ENCODE results near the gene SMPD1. TPM values are rescaled to one million over a fixed set of nuclear protein-coding genes. Genes with fewer than 3 reads are reported as not detected.

The SMPD1 gene
- total RNA-seq, 4 donors from 2014 or later: 26.6 to 37.8 (median 33.5) TPM

- H3K27ac ChIP-seq: peak overlapping the region; percentile 3 to 66 (median 32)
- H3K9me3 ChIP-seq: no peaks in the 10 kb centered on the region
- no peaks in the 10 kb centered on the region for H3K36me3 ChIP-seq
- WGBS, 2 donors (ENCODE audit: low coverage in 1 of 2): 10 to 13% methylated on average over 8 to 9 of the region's 9 CpGs
- TF ChIP-seq CTCF (IDR thresholded peaks at IDR 0.05) (no peak), POLR2AphosphoS5 (IDR thresholded peaks at IDR 0.05) (peak; percentile 61), EP300 (IDR thresholded peaks at IDR 0.05) (no peak), POLR2A (IDR thresholded peaks at IDR 0.05) (no peak)
- peaks cover 0 to 33% (median 8%) of the 10 kb centered on the region in 3 donors for H3K4me1 ChIP-seq
- peak; percentile 84 for ATAC-seq
- H3K27me3 ChIP-seq: no peaks in the 10 kb centered on the region
- no peak overlapping the region for H3K4me3 ChIP-seq
These were observed 33.1 kb upstream of the SMPD1 start for GRCh38 chr11:6357222-6357621.

GRCh38 chr11:6360183-6360582 lies 30.1 kb upstream of the SMPD1 start:
- no peaks in the 10 kb centered on the region for H3K36me3 ChIP-seq
- no peaks in the 10 kb centered on the region for H3K27me3 ChIP-seq
- H3K27ac ChIP-seq: no peak overlapping the region
- H3K4me3 ChIP-seq: no peak overlapping the region
- WGBS, 2 donors (ENCODE audit: low coverage in 1 of 2): 51 to 61% methylated on average over 3 of the region's 3 CpGs
- peaks cover 0 to 33% (median 8%) of the 10 kb centered on the region in 3 donors for H3K4me1 ChIP-seq
- H3K9me3 ChIP-seq: no peaks in the 10 kb centered on the region
- ATAC-seq: no peak
- TF ChIP-seq CTCF (IDR thresholded peaks at IDR 0.05) (no peak), POLR2A (IDR thresholded peaks at IDR 0.05) (no peak), POLR2AphosphoS5 (IDR thresholded peaks at IDR 0.05) (no peak), EP300 (IDR thresholded peaks at IDR 0.05) (no peak)

- no peaks in the 10 kb centered on the region for H3K9me3 ChIP-seq
- ATAC-seq: peak; percentile 9
- H3K36me3 ChIP-seq: no peaks in the 10 kb centered on the region
- no peaks in the 10 kb centered on the region for H3K27me3 ChIP-seq
- TF ChIP-seq POLR2A (IDR thresholded peaks at IDR 0.05) (no peak), POLR2AphosphoS5 (IDR thresholded peaks at IDR 0.05) (peak; percentile 45)
- no peak overlapping the region for H3K4me3 ChIP-seq
- H3K4me1 ChIP-seq: peaks cover 0 to 18% (median 0%) of the 10 kb centered on the region in 3 donors
- no peak overlapping the region for H3K27ac ChIP-seq
- 25 to 27% methylated on average over 1 to 3 of the region's 5 CpGs for WGBS, 2 donors (ENCODE audit: low coverage in 1 of 2)
These were observed 27.9 kb upstream of the SMPD1 start for GRCh38 chr11:6362185-6362872.

GRCh38 chr11:6362873-6363678 lies 27.2 kb upstream of the SMPD1 start:
- Histone ChIP-seq H3K27ac (no peak overlapping the region), H3K9me3 (no peaks in the 10 kb centered on the region), H3K4me1 (peaks cover 0 to 11% (median 0%) of the 10 kb centered on the region in 3 donors), H3K27me3 (no peaks in the 10 kb centered on the region), H3K36me3 (no peaks in the 10 kb centered on the region), H3K4me3 (no peak overlapping the region)
- peak; percentile 88 for ATAC-seq
- WGBS, 2 donors (ENCODE audit: low coverage in 1 of 2): 50% methylated on average over 1 of the region's 6 CpGs; no CpG with 5 or more reads in 1 of the 2 donors
- no peak for TF ChIP-seq POLR2AphosphoS5 (IDR thresholded peaks at IDR 0.05)
- peak; percentile 67 to 92 (median 80) for TF ChIP-seq CTCF (IDR thresholded peaks at IDR 0.05)

- TF ChIP-seq POLR2AphosphoS5 (IDR thresholded peaks at IDR 0.05) (no peak), CTCF (IDR thresholded peaks at IDR 0.05) (no peak), POLR2A (IDR thresholded peaks at IDR 0.05) (no peak), EP300 (IDR thresholded peaks at IDR 0.05) (no peak)
- no peak for ATAC-seq
These were observed 24.6 kb upstream of the SMPD1 start for GRCh38 chr11:6365659-6366058.

More at GRCh38 chr11:6365659-6366058, 24.6 kb upstream of the SMPD1 start:
- WGBS, 2 donors (ENCODE audit: low coverage in 1 of 2): 86 to 87% methylated on average over 1 to 2 of the region's 2 CpGs
- H3K36me3 ChIP-seq: no peaks in the 10 kb centered on the region
- H3K27ac ChIP-seq: no peak overlapping the region
- H3K4me3 ChIP-seq: no peak overlapping the region
- no peaks in the 10 kb centered on the region for H3K9me3 ChIP-seq
- peaks cover 0 to 8% (median 0%) of the 10 kb centered on the region in 3 donors for H3K4me1 ChIP-seq
- no peaks in the 10 kb centered on the region for H3K27me3 ChIP-seq

All from gastroesophageal sphincter (tissue), 4 donors.